Calu3 (cell line): ENCODE measurements around the gene SETD7. TPM values are rescaled to one million over a fixed set of nuclear protein-coding genes. Genes with fewer than 3 reads are reported as not detected.
A peak's percentile ranks its signal among the peaks of the same experiment; 100 is the strongest.

Source experiments
- BruUV-seq: library from RNA; stranded (reverse); fragments of 400-500 nt; replicated peaks from 2 replicates; lab custom pipeline; 2021; lab: Mats Ljungman, UMichigan
- CTCF ChIA-PET: fragments of 300-600 bp; sonication (Branson Sonifier 250); formaldehyde crosslinking; loops from one replicate; lab custom pipeline; 2022; ENCODE audit warnings: antibody characterized with exemption; lab: Charles Lee
- DNase-seq: peaks from one replicate; pipeline ENCODE4 v3.0.0; 2022
- H3K27ac Mint-ChIP-seq: one replicate; pipeline ENCODE4 v1.8.0; 2022; ENCODE audit warnings: mixed read lengths; ENCODE audit not compliant: unreplicated experiment
- H3K27me3 Mint-ChIP-seq: one replicate; pipeline ENCODE4 v1.8.0; 2022; ENCODE audit warnings: mixed read lengths; ENCODE audit not compliant: unreplicated experiment
- H3K36me3 Mint-ChIP-seq: one replicate; pipeline ENCODE4 v1.8.0; 2022; ENCODE audit warnings: mild to moderate bottlenecking, moderate library complexity, mixed read lengths; ENCODE audit not compliant: insufficient read depth, unreplicated experiment
- H3K4me1 Mint-ChIP-seq: one replicate; pipeline ENCODE4 v1.8.0; 2022; ENCODE audit warnings: mild to moderate bottlenecking, low read depth, mixed read lengths; ENCODE audit not compliant: unreplicated experiment
- H3K4me3 Mint-ChIP-seq: one replicate; pipeline ENCODE4 v1.8.0; 2022; ENCODE audit warnings: mild to moderate bottlenecking, low read depth, moderate library complexity, mixed read lengths; ENCODE audit not compliant: unreplicated experiment
- H3K9me3 Mint-ChIP-seq: one replicate; pipeline ENCODE4 v1.8.0; 2022; ENCODE audit warnings: low read depth, mixed read lengths; ENCODE audit not compliant: unreplicated experiment
- intact Hi-C: fragments of 100-400 bp; cut with micrococcal nuclease; formaldehyde crosslinking; loops from one replicate; pipeline ENCODE4 v1.10.0; 2022; ENCODE audit not compliant: unreplicated experiment
- total RNA-seq: library from RNA; stranded (reverse); gene quantifications from 2 replicates; pipeline ENCODE4 v1.2.3, GENCODE V29; 2022
- TF ChIP-seq, protein P1 (sequence below): fragments of 200-600 bp; IDR thresholded peaks from one replicate; pipeline ENCODE4 v1.8.0; 2022; ENCODE audit warnings: antibody characterized with exemption; ENCODE audit not compliant: unreplicated experiment

SETD7 gene
- total RNA-seq, 1 experiment from 2014 or later, result 16.4 TPM

DNA sequence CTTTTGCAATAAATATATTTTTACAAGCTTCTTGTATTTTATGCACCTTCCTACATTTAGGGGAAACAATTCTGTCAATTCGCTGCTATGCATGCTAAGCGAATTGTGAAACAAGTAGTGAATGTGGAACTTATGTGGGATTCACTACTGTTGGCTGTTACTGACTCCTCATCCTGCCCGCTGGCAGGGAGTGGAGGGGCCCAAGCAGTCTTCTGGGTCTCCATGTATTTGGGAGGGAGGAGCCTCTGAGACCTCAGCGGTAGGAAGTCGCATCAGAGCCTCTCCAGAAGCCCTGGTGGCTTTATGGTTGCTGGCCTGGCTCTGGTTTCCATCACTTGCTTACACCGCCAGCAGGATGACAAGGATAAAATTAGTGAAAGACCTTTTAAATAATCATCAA lies 3.7 kb upstream of the SETD7 start:
- no peak for DNase-seq
- no TSS peak for BruUV-seq
- CTCF ChIA-PET, result no interaction called here
- H3K36me3 Mint-ChIP-seq, result peaks cover 35% of the 10 kb centered on the region
- peaks cover 11% of the 10 kb centered on the region for H3K4me1 Mint-ChIP-seq
- TF ChIP-seq, protein P1, sequence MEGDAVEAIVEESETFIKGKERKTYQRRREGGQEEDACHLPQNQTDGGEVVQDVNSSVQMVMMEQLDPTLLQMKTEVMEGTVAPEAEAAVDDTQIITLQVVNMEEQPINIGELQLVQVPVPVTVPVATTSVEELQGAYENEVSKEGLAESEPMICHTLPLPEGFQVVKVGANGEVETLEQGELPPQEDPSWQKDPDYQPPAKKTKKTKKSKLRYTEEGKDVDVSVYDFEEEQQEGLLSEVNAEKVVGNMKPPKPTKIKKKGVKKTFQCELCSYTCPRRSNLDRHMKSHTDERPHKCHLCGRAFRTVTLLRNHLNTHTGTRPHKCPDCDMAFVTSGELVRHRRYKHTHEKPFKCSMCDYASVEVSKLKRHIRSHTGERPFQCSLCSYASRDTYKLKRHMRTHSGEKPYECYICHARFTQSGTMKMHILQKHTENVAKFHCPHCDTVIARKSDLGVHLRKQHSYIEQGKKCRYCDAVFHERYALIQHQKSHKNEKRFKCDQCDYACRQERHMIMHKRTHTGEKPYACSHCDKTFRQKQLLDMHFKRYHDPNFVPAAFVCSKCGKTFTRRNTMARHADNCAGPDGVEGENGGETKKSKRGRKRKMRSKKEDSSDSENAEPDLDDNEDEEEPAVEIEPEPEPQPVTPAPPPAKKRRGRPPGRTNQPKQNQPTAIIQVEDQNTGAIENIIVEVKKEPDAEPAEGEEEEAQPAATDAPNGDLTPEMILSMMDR, result no peak
- intact Hi-C loops, result no loop called here
- H3K27me3 Mint-ChIP-seq, result no peaks in the 10 kb centered on the region
- no peak overlapping the region for H3K4me3 Mint-ChIP-seq
- H3K27ac Mint-ChIP-seq, result no peak overlapping the region
- no peaks in the 10 kb centered on the region for H3K9me3 Mint-ChIP-seq

DNA sequence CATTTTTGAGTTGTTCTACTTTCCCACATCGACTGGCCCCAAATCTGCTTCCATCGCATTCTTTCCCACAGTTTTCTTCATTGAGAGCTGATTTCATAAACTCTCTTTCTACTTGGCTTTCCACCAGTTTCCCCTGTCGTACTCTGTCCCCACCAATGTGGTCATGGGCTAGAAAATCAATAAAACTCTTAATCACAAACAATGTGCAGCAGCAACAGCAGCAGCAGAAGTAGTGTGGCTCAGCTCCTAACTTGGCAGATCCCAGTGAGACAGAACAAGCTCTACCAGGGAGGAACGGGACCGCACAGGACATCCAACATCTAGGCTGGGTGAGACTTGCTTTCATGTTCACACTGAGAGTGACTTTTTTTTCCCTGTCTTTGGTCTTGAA lies 3.1 kb upstream of the SETD7 start:
- H3K27me3 Mint-ChIP-seq, result no peaks in the 10 kb centered on the region
- DNase-seq, result no peak
- H3K4me1 Mint-ChIP-seq, result peaks cover 11% of the 10 kb centered on the region
- intact Hi-C loops, result no loop called here
- no peak overlapping the region for H3K27ac Mint-ChIP-seq
- CTCF ChIA-PET, result no interaction called here
- no TSS peak for BruUV-seq
- H3K36me3 Mint-ChIP-seq, result peaks cover 35% of the 10 kb centered on the region
- peak overlapping the region; percentile 25 for H3K4me3 Mint-ChIP-seq
- TF ChIP-seq, protein P1, result no peak
- no peaks in the 10 kb centered on the region for H3K9me3 Mint-ChIP-seq

DNA sequence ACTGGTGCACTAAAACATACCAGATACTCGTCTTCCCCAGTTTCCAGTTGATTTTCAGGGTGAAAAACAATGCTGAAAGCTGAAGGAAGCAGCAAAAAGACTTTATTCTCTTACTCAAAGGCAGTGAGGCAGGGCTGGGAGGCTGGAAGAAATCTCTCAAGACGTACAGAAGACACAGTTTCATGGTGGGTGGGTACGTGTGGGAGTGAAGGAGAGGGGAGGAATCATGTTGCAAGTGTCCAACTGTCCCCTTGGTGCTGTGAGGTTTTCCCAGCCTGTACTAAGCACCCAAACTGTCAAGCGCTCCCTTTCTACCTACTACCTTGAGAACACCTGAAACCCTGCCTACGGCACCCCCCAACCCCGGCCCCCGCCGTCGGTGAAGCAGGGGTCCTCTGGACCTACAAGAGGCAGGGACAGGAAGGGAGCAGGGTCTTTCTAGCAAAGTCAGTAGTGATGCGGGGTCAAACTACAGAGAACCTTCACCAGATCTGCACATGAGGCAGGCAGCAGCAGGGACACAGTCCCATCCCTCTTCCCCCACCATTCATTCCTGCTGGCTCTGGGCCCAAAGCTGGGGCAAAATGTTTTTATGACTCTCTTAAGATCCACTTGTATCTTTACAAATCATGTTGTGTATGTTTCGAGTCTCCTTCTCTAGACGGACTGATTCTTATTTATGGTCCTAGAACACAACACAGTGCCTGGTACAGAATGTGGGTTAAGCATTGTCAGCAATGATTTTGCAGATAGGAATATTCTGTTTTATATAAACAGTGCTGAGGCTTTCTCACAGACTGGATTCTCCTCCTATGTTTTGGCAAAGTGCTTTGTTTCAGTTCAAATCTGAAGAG lies 2.4 kb upstream of the SETD7 start:
- no TSS peak for BruUV-seq
- Mint-ChIP-seq H3K4me1 (peaks cover 11% of the 10 kb centered on the region), H3K27ac (no peak overlapping the region), H3K4me3 (peak overlapping the region; percentile 25), H3K27me3 (no peaks in the 10 kb centered on the region), H3K9me3 (no peaks in the 10 kb centered on the region), H3K36me3 (peaks cover 35% of the 10 kb centered on the region)
- no peak for DNase-seq
- TF ChIP-seq, protein P1, result no peak
- CTCF ChIA-PET, result no interaction called here
- intact Hi-C loops, result no loop called here

GRCh38 chr4:139557556-139558110 lies 1.6 kb upstream of the SETD7 start:
- Mint-ChIP-seq H3K4me3 (peak overlapping the region; percentile 90), H3K36me3 (peaks cover 35% of the 10 kb centered on the region), H3K4me1 (peaks cover 19% of the 10 kb centered on the region), H3K27me3 (no peaks in the 10 kb centered on the region), H3K27ac (peak overlapping the region; percentile 82), H3K9me3 (no peaks in the 10 kb centered on the region)
- TF ChIP-seq, protein P1, result no peak
- DNase-seq, result no peak
- intact Hi-C loops, result no loop called here
- CTCF ChIA-PET, result no interaction called here
- BruUV-seq, result no TSS peak
